Activated T-cell treated with anti-CD3 and anti-CD28 coated beads for 48 hours (primary cell): ENCODE measurements around the gene PLA2G12B.
"Not testable (repeated sequence)": the region's sequence is repeated elsewhere in the genome, so short reads cannot be mapped to it uniquely, and the experiment has no call there.

Source experiments
- DNase-seq: peaks from one replicate; pipeline ENCODE4 v3.0.0-alpha.2; 2020; ENCODE audit warnings: low read depth

The PLA2G12B gene

DNA sequence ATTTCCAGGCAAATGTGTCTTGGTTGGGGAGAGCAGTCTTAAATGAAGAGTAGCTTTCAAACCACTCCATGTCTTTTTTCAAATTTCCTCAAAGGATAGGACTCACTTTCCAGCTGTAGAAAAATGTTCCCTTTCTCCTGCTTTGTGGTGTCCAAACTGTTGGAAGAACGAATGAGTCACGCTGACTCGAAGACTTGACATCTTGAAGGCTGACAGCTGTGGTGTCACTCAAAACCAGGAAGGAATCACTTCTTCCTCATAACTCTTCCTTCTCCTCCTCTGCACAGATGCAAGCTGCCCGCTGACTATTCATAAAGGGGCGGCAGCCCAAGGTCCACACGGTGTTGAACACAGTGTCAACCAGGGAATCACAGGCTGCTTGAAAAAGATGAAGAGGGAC is 19.2 kb downstream of the PLA2G12B start:
- DNase-seq = no peak

- no peak for DNase-seq
Observed at GRCh38 chr10:72932259-72933015, 22.2 kb downstream of the PLA2G12B start.

DNA sequence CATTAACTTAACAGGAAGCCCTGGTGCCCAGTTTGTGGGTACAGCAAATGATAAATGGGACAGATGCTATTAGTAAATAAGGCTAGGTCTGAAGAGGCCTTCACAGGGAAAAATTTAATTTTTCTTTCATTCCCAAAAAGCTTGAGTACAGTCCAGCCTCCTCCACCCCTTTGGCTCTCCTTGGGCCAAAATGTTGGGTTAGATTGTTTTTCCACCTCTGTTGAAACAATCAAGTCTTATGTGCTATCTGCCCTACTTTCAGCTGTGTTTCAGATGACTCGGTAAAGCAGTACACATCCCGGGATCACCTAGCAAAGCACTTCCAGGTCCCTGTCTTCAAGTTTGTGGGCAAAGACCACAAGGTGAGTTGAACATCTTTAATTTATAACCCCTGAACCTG is 24.3 kb downstream of the PLA2G12B start:
- no peak for DNase-seq

DNA sequence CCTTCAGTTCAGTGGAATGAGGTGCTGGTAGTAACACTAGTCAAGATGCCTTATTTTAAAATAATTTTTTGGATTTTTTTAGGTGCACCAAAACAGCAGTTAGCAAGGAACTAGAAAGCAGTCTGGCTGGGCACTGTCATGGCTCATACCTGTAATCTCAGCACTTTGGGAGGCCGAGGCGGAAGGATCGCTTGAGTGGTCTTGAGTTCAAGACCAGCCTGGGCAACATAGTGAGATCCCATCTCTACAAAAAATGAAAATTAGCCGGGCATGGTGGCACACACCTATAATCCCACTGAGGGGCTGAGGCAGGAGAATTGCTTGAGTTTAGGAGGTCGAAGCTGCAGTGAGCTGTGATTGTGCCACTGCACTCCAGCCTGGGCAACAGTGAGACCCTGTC is 25.8 kb downstream of the PLA2G12B start:
- DNase-seq = no peak

GRCh38 chr10:72927485-72927884 is 27.1 kb downstream of the PLA2G12B start:
- DNase-seq = no peak

DNA sequence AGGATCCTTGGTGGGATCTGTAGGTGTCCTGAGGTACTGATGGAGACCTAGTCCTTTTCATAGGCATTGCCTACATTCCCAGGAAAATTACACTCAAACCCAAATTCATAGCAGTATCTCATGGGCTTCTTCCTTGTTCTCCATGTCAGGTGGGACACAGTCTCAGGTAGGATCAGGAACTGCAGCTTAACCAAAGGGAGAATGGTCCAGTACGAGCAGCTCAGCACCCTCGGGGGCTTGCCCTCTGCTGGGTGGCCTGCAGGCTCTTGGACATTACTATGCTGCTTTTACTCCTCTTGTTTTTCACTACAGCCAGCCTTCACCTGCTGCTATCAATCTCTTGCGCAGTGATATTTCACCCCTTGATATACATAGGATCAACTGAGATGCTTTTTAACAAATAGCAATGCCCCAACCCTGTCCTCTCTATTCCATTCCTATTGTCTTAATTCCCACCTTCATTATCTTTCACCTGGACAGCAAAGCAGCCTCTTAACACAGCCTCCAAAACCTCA is 28.6 kb downstream of the PLA2G12B start:
- no peak for DNase-seq

DNA sequence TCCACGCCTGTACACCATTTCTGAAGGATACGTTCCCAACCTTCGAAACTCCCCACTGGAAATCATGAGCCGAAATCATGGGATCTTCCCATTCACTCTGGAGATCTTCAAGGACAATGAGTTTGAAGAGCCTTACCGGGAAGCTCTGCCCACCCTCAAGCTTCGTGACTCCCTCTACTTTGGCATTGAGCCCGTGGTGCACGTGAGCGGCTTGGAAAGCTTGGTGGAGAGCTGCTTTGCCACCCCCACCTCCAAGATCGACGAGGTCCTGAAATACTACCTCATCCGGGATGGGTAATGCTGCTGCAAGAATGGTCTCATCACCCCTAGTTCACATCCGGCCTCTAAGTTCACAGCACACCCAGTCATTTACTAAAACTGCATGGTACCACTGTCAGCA is 30.3 kb downstream of the PLA2G12B start:
- no peak for DNase-seq

DNA sequence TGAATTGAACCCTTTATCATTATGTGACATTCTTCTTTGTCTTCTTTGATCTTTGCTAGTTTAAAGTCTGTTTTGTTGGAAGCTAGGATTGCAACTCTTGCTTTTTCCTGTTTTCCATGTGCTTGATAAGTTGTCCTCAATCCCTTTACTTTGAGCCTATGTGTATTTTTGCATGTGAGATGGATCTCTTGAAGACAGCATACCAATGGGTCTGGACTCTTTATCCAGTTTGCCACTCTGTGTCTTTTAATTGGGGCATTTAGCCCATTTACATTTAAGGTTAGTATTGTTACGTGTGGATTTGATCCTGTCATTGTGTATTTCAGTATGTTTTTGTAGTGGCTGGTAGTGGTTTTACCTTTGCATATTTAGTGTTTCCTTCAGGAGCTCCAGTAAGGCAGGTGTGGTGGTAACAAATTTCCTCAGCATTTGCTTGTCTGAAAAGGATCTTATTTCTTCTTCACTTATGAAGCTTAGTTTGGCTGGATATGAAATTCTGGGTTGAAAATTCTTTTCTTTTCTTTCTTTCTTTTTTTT is 33.4 kb downstream of the PLA2G12B start:
- DNase-seq = not testable (repeated sequence)

DNA sequence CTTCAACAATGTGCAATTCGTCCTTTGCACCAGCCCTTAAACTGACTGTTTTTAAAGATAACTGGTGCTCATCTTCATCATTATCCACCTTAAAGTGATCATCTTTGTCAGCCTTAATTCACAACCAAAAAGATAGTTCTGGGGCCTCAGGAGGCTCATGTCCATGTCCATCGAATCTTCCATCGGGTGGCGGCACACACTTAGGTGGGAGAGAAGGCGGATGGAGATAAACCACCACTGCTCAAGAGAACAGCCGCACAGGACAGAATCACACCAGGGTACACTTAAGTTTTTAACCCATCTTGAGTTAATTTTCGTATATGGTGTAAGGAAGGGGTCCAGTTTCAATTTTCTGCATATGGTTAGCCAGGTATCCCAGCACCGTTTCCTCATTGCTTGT is 36.3 kb downstream of the PLA2G12B start:
- no peak for DNase-seq

DNA sequence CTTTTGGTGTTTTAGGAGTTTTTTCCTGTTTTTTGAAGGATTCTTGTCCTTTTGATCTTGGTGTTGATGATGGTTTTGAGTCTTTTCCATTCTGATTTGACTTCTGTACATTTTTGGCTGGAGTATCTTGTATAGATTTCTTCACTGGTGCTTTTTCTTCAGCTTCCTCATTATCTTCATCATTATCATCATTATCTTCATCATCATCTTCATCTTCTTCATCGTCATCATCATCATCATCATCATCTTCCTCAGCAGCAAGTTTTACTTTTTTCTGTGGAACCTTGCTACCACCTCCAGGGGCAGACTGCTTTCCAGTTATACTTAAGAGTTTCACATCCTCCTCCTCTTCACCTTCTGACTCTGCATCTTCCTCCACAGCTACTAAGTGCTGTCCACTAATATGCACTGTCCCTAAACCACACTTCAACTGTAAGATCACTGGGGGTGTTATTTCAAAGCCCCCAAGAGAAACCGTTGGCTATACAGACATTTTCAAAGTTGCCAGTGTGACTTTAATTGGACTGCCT is 36.7 kb downstream of the PLA2G12B start:
- DNase-seq = not testable (repeated sequence)

DNA sequence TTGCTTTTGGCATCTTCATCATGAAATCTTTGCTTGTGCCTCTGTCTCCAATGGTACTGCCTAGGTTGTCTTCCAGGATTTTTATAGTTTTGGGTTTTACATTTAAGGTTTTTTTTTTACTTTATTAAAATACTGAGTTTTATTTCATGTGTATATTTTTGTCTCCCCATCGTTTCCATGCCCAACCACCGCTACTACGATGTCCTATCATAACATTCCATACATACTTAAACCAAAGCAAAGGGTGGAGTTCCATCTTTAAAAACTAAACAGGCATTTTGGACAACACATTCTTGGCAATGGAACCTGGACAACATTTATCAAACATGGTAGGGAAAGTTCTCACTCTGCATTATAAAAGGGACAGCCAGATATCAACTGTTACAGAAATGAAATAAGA is 37.4 kb downstream of the PLA2G12B start:
- DNase-seq = not testable (repeated sequence)

DNA sequence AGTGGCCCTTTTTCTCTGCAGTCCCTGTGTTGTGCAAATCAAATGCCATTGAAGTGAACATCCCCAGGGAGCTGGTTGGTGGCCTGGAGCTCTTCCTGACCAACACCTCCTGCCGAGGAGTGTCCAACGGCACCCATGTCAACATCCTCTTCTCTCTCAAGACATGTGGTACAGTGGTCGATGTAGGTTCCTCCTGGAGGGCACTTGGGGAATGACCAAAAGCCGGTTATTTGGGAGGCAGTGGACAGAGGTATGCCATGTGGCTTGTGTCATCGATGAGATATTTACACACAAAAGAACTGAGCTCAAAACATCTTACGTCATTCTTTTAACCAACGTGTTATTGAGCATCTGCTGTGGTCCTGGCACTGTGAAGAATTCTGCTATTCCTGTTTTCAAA is 41.3 kb downstream of the PLA2G12B start:
- no peak for DNase-seq

GRCh38 chr10:72912736-72913135 is 41.9 kb downstream of the PLA2G12B start:
- DNase-seq = no peak

- no peak for DNase-seq
Observed at GRCh38 chr10:72911758-72912157, 42.8 kb downstream of the PLA2G12B start.

DNA sequence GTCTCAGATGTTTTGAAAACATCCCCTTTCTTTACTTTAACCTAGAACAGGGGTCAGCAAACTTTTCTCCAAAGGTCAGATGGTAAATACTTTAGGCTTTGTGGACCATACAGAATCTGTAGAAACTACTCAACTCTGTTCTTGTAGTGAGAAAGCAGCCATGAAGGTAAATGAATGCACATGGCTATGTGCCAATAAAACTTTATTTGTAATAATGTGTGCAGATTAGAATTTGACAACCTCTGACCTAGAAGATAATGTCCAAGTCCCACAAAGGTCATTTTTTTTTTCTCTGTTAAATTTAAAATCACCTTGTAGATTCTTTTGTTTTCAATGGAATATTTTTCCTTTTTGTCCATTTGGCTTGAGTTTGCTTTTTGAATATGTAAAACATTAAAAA is 43.9 kb downstream of the PLA2G12B start:
- DNase-seq = no peak

DNA sequence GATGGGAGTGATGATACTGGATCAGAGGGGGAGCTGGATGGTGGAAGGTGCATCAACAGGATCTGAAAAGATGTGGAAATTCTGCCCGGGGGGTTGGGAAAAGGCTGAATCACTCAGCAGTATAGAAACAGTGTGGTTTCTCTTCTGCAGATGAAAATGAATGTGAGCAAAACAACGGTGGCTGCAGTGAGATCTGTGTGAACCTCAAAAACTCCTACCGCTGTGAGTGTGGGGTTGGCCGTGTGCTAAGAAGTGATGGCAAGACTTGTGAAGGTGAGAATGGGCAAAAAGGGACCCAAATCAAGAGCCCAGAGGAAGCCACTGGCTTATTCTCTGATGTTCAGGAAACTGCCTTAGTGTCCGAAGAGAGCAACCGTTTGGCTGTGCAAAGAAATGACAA is 48.2 kb downstream of the PLA2G12B start:
- DNase-seq = no peak

DNA sequence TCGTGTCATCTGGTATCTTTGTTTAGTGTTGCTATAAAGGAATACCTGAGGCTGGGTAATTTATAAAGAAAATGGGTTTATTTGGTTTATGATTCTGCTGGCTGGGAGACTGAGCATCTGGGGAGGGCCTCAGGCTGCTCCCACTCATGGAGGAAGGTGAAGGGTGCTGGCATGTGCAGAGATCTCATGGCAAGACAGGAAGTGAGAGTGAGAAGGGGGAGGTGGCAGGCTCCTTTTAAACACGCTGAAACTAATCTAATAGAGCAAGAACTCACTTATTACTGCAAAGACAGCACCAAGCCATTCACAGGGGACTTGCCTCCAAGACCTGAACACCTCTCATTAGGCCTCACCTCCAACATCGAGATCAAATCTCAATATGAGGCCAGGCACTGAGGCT is 49.8 kb downstream of the PLA2G12B start:
- no peak for DNase-seq

DNA sequence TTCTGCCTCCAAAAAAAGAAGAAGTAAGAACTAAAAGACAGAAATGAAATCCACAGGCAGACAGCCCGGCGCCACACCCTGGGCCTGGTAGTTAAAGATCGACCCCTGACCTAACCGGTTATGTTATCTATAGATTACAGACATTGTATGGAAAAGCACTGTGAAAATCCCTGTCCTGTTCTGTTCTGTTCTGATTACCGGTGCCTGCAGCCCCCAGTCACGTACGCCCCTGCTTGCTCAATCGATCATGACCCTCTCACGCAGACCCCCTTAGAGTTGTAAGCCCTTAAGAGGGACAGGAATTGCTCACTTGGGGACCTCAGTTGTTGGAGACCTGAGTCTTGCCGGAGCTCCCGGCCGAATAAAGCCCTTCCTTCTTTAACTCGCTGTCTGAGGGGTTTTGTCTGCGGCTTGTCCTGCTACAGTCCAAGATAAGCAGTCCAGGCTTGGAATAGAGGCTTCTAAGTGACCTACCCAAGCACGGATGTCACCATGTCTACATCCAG is 50.6 kb downstream of the PLA2G12B start:
- DNase-seq = not testable (repeated sequence)

DNA sequence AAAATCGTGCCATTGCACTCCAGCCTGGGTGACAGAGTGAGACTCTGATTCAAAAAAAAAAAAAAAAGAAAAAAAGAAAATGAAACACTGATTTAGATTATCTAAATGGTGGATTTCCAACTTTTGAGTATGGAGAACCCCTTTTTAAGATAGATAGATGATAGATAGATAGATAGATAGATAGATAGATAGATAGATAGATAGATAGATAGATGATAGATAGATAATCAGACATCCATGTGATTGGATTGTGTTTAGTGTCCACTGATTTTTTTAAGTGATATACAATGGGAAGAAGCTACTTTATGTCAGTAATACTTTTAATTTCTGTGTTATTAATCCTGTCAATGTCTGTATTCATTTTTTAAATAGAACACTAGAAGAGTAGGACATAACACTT is 55.1 kb downstream of the PLA2G12B start:
- no peak for DNase-seq

GRCh38 chr10:72898616-72899015 is 56.0 kb downstream of the PLA2G12B start:
- DNase-seq = no peak

- no peak for DNase-seq
Observed at GRCh38 chr10:72895236-72895850, 59.3 kb downstream of the PLA2G12B start.

- DNase-seq = no peak
Observed at GRCh38 chr10:72893136-72893798, 61.3 kb downstream of the PLA2G12B start, which contains the start of gene OIT3. TSS of gene OIT3 (plus strand) at chr10:72893739. CDS start at chr10:72893799, 60 bp downstream.
